ENCODE results near the gene LCE2C.
"Not testable (repeated sequence)": the region's sequence is repeated elsewhere in the genome, so short reads cannot be mapped to it uniquely, and the experiment has no call there.

LCE2C gene
- long read RNA-seq: 0 reads

GRCh38 chr1:152674983-152675382 is at the start of gene LCE2C:
Gene LCE2C, plus strand, starts transcription at chr1:152675279. Its CDS starts 737 bp downstream, at chr1:152676016.
- H3K27ac ChIP-seq (replicated peaks); DNase-seq (ENCODE audit: low read depth in 1 of 2, low spot score in 1 of 2); H3K4me3 ChIP-seq (replicated peaks; ENCODE audit: insufficient read depth, low read length); H3K27me3 ChIP-seq (ENCODE audit: insufficient read depth, poor library complexity, severe bottlenecking): not testable (repeated sequence)

GRCh38 chr1:152626744-152627143 is 48.3 kb upstream of the LCE2C start:
- H3K27me3 ChIP-seq (ENCODE audit: insufficient read depth, poor library complexity, severe bottlenecking): no peaks in the 10 kb centered on the region
- H3K27ac ChIP-seq (replicated peaks): no peak overlapping the region
- DNase-seq (ENCODE audit: low read depth in 1 of 2, low spot score in 1 of 2): no peak
- no peak overlapping the region for H3K4me3 ChIP-seq (replicated peaks; ENCODE audit: insufficient read depth, low read length)
- TF ChIP-seq REST (IDR thresholded peaks at IDR 0.05; ENCODE audit: insufficient replicate concordance, low read depth) (no peak), POLR2AphosphoS5 (IDR thresholded peaks at IDR 0.05; ENCODE audit: low read depth) (no peak), GABPA (IDR thresholded peaks at IDR 0.05; ENCODE audit: low read depth) (no peak), CTCF (IDR thresholded peaks at IDR 0.05; ENCODE audit: insufficient read depth, low read length) (no peak), SPI1 (IDR thresholded peaks at IDR 0.05; ENCODE audit: borderline replicate concordance, low read depth) (no peak)

- Histone ChIP-seq H3K27ac (replicated peaks) (no peak overlapping the region), H3K27me3 (ENCODE audit: insufficient read depth, poor library complexity, severe bottlenecking) (no peaks in the 10 kb centered on the region), H3K4me3 (replicated peaks; ENCODE audit: insufficient read depth, low read length) (no peak overlapping the region)
- TF ChIP-seq GABPA (IDR thresholded peaks at IDR 0.05; ENCODE audit: low read depth): no peak
- DNase-seq (ENCODE audit: low read depth in 1 of 2, low spot score in 1 of 2): no peak
Observed at GRCh38 chr1:152630596-152630995, 44.5 kb upstream of the LCE2C start.

- no peak for TF ChIP-seq POLR2AphosphoS5 (IDR thresholded peaks at IDR 0.05; ENCODE audit: low read depth)
- TF ChIP-seq REST (IDR thresholded peaks at IDR 0.05; ENCODE audit: insufficient replicate concordance, low read depth): no peak
- TF ChIP-seq CTCF (IDR thresholded peaks at IDR 0.05; ENCODE audit: insufficient read depth, low read length): no peak
- no peak for TF ChIP-seq SPI1 (IDR thresholded peaks at IDR 0.05; ENCODE audit: borderline replicate concordance, low read depth)
- TF ChIP-seq GABPA (IDR thresholded peaks at IDR 0.05; ENCODE audit: low read depth): no peak
- H3K27me3 ChIP-seq (ENCODE audit: insufficient read depth, poor library complexity, severe bottlenecking): no peaks in the 10 kb centered on the region
- H3K4me3 ChIP-seq (replicated peaks; ENCODE audit: insufficient read depth, low read length): no peak overlapping the region
- H3K27ac ChIP-seq (replicated peaks): no peak overlapping the region
- DNase-seq (ENCODE audit: low read depth in 1 of 2, low spot score in 1 of 2): no peak
Observed at GRCh38 chr1:152640351-152640750, 34.7 kb upstream of the LCE2C start.

- TF ChIP-seq CTCF (IDR thresholded peaks at IDR 0.05; ENCODE audit: insufficient read depth, low read length) (no peak), REST (IDR thresholded peaks at IDR 0.05; ENCODE audit: insufficient replicate concordance, low read depth) (no peak), POLR2AphosphoS5 (IDR thresholded peaks at IDR 0.05; ENCODE audit: low read depth) (no peak), SPI1 (IDR thresholded peaks at IDR 0.05; ENCODE audit: borderline replicate concordance, low read depth) (no peak), GABPA (IDR thresholded peaks at IDR 0.05; ENCODE audit: low read depth) (no peak)
- no peak overlapping the region for H3K4me3 ChIP-seq (replicated peaks; ENCODE audit: insufficient read depth, low read length)
- H3K27me3 ChIP-seq (ENCODE audit: insufficient read depth, poor library complexity, severe bottlenecking): no peaks in the 10 kb centered on the region
- no peak for DNase-seq (ENCODE audit: low read depth in 1 of 2, low spot score in 1 of 2)
- H3K27ac ChIP-seq (replicated peaks): no peak overlapping the region
Observed at GRCh38 chr1:152643945-152644344, 31.1 kb upstream of the LCE2C start.

All from HL-60 (cell line).